HAP-1 (cell line): ENCODE data around the gene TRIM15.

Experiments
- DNase-seq, 2 experiments: peaks; one replicate each; pipeline ENCODE4 v3.0.0-alpha.2; 2016 to 2020; ENCODE audit warnings: low spot score in 2 of 2
- H3K27me3 ChIP-seq: fragments of 250-450 bp; sonication (Bioruptor Pico); 2 replicates; pipeline ENCODE4 v1.5.1; 2020; ENCODE audit warnings: low read depth, mild to moderate bottlenecking, moderate library complexity
- H3K36me3 ChIP-seq: fragments of 250-450 bp; sonication (Bioruptor Pico); replicated peaks from 2 replicates; pipeline ENCODE4 v1.5.1; 2020; ENCODE audit warnings: mild to moderate bottlenecking
- H3K4me1 ChIP-seq: fragments of 250-450 bp; sonication (Bioruptor Pico); 2 replicates; pipeline ENCODE4 v1.5.1; 2020; ENCODE audit warnings: mild to moderate bottlenecking
- H3K4me3 ChIP-seq: fragments of 250-450 bp; sonication (Bioruptor Pico); 2 replicates; pipeline ENCODE4 v1.5.1; 2020; ENCODE audit warnings: mild to moderate bottlenecking, moderate library complexity
- H3K9me3 ChIP-seq: fragments of 250-450 bp; sonication (Bioruptor Pico); 2 replicates; pipeline ENCODE4 v1.5.1; 2020; ENCODE audit warnings: mild to moderate bottlenecking, moderate library complexity
- in situ Hi-C: fragments of 300-500 bp; cut with MboI; formaldehyde crosslinking; loops from 3 replicates; pipeline ENCODE4 v1.14.3; 2020; ENCODE audit warnings: low sequenced_read_pairs, inconsistent platforms, mixed read lengths

TRIM15 gene

DNA sequence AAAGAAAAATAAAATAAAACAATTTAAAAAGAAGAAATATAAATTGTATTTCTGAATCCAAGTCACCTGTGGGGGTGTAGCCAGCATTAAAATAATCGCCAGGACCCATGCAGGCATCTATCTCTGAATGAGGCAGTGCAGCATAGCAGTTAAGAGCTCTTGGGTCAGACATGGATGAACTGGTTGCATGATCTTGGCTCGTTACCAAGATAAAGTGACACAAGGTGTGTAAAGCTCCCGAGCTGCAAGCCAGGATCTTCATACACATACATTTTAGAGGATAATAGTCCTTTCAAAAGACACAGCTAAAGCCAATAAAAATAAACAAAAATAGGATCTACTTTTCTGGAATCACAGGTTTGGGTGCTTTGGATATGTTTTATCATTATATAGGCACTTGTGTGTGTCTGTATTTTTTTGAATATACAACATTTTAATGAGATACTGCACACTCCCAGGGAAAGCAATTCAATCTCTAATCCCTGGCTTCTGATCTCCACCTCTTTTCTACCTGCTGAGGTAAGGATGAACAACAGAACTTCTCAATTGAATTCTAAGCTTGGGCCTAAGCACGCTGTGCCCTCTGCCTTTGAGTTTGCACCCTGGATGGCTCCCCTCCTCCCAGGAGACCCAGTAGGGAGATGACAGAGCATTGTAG, 11.2 kb upstream of the TRIM15 start:
- no peaks in the 10 kb centered on the region for H3K4me1 ChIP-seq
- H3K36me3 ChIP-seq = no peaks in the 10 kb centered on the region
- no peaks in the 10 kb centered on the region for H3K9me3 ChIP-seq
- H3K27me3 ChIP-seq = peaks cover 2% of the 10 kb centered on the region; the same call in 1 of the 2 replicates
- DNase-seq = no peak
- in situ Hi-C loops = no loop called here
- H3K4me3 ChIP-seq = no peak overlapping the region

DNA sequence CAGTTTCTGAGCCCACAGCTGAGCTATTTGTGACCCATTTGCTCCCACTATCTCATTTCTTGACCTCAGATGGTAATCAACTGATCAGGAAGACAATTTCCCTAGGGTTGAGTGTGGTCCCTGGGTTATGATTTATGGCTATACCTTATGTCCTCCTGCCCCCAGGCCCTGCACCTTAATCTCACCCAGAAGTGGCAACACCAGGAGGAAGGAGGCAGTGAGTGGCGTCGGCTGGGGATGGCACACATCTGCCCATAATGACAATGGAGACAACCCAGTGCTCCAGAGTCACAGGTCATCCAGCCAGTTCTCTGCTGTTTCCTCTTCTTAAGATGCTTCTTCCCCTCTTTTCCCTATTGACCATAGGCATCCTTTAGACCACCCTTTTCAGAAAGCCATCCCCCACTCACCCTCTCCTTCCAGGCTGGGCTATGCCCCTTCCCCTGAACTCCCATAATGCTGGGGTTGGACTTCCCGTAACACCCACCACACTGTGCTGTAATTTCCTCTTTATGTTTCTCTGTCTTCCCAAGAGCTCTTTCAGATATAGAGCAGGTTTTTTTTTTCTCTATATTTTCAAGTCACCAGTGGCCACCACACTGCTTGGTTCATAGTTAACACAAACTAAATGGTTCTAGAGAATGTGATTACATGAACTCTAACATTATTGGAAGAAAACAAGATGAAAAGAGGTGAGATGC, 10.3 kb upstream of the TRIM15 start:
- DNase-seq = no peak
- H3K4me3 ChIP-seq = no peak overlapping the region
- in situ Hi-C loops = no loop called here
- H3K9me3 ChIP-seq = no peaks in the 10 kb centered on the region
- H3K36me3 ChIP-seq = no peaks in the 10 kb centered on the region
- H3K4me1 ChIP-seq = no peaks in the 10 kb centered on the region
- peaks cover 2% of the 10 kb centered on the region; the same call in 1 of the 2 replicates for H3K27me3 ChIP-seq

DNA sequence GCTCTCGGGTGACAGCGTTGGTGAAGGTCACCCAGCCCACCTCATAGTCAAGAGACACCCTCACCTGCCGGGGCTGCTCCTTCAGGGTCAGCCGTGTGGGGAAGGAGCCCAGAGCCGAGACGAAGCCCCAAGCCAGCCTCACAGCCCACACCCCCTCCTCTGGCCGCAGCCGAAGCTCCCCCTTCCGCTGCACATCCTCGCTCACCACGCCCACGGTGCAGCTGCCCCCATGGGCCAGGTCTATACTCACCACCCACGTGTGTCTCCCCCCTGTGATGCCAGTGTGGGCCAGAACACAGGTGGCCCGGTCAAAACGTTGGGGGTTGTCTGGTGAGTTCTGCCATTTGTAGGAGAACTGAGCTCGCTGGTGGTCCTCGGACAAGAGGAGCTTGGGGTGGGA, 9.3 kb upstream of the TRIM15 start:
- in situ Hi-C loops = no loop called here
- Histone ChIP-seq H3K4me3 (no peak overlapping the region), H3K36me3 (no peaks in the 10 kb centered on the region), H3K4me1 (no peaks in the 10 kb centered on the region), H3K27me3 (peaks cover 10% of the 10 kb centered on the region), H3K9me3 (no peaks in the 10 kb centered on the region)
- no peak for DNase-seq

DNA sequence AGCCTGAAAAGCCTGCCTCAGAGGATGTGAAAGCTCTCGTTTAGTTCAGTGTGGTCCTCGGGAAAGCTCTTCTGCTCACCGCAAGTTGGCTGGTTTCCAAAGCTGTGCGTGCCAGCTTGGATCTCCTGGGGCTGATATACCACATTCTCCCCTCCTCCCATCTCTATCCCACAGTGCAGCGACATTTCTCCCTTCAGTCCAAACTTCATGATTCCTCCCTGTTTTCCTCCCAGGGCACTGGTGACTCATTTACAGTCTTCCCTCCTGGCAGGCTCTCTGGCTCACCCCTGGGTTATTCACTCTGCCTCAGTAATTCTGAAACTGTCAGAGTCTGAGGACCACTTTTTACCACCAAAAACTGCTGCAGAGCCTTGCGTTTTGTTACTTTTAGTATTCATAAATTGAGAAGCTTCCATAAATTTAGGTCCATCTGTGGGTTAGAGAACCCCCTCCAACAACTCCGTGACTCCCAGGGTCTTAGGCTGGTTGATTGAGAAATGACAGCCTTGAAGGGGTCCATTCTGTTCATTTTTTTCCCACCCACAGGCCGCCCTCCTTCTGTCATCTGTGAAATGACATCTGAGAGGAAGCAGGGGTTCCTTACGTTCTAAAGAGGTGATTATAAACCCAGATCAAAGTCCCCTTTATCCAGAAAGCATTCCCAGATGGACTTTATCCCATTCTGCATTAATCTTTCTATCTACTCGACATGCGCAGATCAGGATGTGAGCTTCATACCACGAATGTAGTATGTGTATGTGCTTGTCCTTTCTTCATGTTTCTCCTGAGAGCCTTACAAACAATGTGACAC, 8.4 kb upstream of the TRIM15 start:
- Histone ChIP-seq H3K4me3 (no peak overlapping the region), H3K4me1 (no peaks in the 10 kb centered on the region), H3K36me3 (no peaks in the 10 kb centered on the region), H3K27me3 (peaks cover 13% of the 10 kb centered on the region), H3K9me3 (no peaks in the 10 kb centered on the region)
- no peak for DNase-seq
- in situ Hi-C loops = no loop called here

DNA sequence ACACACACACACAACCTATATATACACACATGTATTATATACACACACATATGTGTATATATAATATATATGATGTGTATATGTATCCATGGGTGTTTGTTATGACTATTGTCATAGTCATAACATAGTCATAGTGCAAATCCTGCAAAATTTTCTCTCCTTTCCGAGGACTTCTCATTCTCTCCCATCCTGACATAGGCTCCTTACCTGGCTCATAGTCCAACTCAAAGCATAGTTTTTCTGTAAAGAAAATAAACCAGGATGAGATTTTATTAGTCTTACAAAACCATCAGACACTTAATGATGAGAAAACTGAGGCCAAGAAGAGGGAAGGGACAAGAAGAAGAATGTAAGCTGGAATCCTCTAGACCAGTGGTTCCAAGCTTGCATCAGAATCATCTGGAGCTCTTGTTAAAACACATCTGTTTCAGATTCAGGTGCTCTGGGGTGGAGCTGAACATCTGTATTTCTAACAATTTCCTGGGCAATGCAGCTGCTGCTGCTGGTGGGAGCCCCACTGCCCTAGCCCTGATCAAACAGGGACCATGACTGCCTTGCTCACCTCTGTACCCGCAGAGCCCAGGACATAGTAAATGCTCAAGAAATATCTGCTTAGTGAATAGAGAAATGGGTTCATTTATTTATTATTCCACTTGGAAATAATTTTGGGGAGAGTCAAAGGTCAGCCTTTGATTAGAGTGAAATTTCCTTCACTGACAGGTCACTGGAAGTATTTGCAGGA, 7.7 kb upstream of the TRIM15 start:
- Histone ChIP-seq H3K27me3 (peaks cover 13% of the 10 kb centered on the region), H3K4me1 (no peaks in the 10 kb centered on the region), H3K4me3 (no peak overlapping the region), H3K36me3 (no peaks in the 10 kb centered on the region), H3K9me3 (no peaks in the 10 kb centered on the region)
- in situ Hi-C loops = no loop called here
- DNase-seq = no peak

DNA sequence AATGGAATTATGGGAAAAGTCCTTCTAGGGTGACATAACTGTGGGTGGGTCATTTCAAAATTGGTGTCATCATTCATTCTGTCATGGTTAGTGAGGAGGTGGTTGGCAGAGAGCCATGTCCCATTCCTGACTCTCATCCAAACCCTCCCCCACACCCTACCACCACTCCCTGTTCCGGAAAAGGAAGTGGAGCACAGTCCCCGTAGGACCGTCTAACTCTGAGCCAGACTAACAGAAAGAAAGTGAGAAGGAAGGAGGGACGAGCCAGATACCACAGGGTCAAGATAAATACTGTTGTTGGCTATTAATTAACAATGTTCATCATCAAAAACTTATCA, 7.1 kb upstream of the TRIM15 start:
- H3K9me3 ChIP-seq = no peaks in the 10 kb centered on the region
- in situ Hi-C loops = no loop called here
- no peaks in the 10 kb centered on the region for H3K36me3 ChIP-seq
- H3K27me3 ChIP-seq = peaks cover 13% of the 10 kb centered on the region
- H3K4me3 ChIP-seq = no peak overlapping the region
- H3K4me1 ChIP-seq = no peaks in the 10 kb centered on the region
- no peak for DNase-seq

DNA sequence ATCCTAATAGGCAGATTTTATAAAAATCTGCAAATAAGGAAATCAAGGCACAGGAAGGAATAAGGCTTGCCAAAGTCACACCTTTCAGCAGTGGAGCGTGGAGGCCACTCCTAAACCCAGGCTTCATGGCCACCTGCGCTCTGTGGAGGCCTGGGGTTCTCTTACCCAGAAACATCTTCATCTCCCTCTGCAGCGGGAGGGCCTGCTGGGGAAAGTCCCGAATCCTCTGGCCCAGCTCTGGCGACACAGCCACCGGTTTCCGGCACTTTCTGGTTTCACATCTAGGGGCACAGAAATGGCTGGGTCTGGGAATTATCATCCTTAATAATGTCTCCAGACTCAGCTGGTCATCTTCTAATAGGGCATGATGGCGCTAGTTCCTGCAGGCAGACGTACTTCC, 6.6 kb upstream of the TRIM15 start:
- DNase-seq = no peak
- Histone ChIP-seq H3K36me3 (no peaks in the 10 kb centered on the region), H3K27me3 (peaks cover 13% of the 10 kb centered on the region), H3K4me1 (no peaks in the 10 kb centered on the region), H3K9me3 (no peaks in the 10 kb centered on the region), H3K4me3 (no peak overlapping the region)
- in situ Hi-C loops = no loop called here

DNA sequence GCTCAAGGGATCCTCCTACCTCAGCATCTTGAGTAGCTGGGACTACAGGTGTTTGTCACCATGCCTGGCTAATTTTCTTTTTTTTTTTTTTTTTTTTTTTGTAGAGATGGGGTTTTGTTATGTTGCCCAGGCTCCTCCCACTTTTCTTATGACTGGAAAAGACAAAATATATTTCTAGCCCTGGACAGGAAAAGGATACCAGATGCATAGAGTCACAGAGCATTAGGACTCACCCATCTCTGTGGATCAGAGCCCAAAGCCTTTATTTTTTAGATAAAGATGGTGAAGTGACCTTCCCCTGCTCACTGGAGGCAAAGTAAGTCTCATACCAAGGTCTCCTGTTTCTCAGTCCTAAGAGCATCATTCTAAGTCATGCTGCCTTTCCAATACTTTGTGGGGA, 5.8 kb upstream of the TRIM15 start:
- no peak for DNase-seq
- H3K27me3 ChIP-seq = peaks cover 13% of the 10 kb centered on the region
- H3K4me3 ChIP-seq = no peak overlapping the region
- H3K4me1 ChIP-seq = no peaks in the 10 kb centered on the region
- H3K9me3 ChIP-seq = no peaks in the 10 kb centered on the region
- no peaks in the 10 kb centered on the region for H3K36me3 ChIP-seq
- in situ Hi-C loops = no loop called here

DNA sequence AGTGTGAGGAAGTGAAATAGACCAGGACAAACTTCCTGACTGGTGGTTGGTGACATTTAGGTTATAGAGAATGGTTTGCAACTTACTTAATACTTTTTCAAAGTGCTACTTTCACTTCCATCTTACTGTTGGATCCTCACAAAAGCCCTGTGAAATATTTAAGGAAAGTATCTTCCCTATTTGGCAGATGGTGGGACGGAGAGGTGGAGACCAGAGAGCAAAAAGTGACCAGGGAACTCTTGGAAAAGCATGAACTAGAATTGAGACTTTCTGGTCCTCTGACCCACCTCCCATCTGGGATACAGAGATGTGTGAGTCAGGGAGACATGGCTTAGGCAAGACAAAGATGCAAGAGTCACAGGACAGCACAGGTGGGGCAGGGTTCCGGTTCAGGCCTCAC, 5.3 kb upstream of the TRIM15 start:
- Histone ChIP-seq H3K9me3 (no peaks in the 10 kb centered on the region), H3K27me3 (peaks cover 13% of the 10 kb centered on the region), H3K4me1 (no peaks in the 10 kb centered on the region), H3K36me3 (no peaks in the 10 kb centered on the region), H3K4me3 (no peak overlapping the region)
- in situ Hi-C loops = no loop called here
- DNase-seq = no peak

DNA sequence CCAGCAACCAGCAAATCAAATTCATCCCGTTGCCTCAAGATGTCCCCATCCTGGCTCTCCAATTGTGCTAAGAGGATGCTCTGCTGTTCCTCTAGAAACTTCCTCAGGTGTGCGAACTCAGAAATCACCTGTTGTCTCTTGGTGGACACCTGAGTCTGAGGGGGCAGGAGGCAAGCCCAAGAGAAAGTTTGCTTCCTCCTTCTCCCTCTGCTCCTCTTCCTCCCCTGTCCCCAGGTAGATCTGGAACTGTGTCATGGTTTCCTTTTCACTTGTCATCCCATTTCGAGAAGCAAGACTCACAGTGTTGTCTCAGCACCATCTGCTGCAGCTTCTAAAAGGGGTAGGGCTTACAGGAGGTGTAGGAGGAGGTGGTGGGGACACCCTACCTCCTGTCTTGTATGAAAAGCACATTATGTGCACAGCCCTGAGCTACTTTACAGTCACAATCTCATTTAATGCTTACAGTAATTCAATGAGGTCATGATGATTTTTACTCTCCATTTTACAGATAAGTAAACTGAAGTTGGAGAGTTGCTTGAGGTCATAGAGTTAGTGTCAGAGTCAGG, 4.8 kb upstream of the TRIM15 start:
- Histone ChIP-seq H3K27me3 (peaks cover 13% of the 10 kb centered on the region), H3K36me3 (no peaks in the 10 kb centered on the region), H3K4me1 (no peaks in the 10 kb centered on the region), H3K9me3 (no peaks in the 10 kb centered on the region), H3K4me3 (no peak overlapping the region)
- in situ Hi-C loops = no loop called here
- no peak for DNase-seq

DNA sequence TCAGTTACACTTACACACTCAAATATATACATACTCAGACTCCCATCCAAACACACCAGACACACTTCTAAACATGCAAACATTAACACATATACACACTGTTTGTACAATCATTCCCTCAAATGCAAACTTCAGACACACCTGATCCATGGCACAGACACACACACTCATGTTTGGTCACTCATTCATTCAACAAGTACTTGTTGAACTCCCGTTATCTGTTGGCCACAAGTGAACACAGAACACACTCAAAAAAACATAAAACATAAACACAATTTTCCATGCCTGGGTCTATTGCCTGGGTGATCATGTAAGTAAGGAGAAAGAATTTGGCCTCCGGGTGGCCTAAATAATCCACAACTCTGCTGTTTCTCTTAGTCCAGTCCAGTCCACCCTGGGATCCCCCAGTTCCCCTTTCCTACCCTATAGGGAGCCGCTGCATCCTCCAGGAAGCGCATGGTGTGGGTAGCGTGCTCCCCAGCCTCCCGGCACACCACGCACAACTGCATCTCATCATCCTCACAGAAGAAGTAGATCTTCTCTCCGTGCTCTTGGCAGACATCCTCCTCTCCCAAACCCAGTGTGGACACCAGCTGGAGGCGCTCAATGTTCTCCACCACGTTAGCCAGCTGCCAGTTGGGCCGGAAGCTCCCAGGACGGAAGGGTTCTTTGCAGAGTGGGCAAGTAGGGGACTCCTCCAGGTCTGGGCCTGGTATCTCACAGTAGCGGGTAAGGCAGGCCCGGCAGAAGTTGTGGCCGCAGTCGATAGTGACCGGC, 3.1 kb upstream of the TRIM15 start:
- Histone ChIP-seq H3K4me3 (no peak overlapping the region), H3K27me3 (peaks cover 10% of the 10 kb centered on the region), H3K4me1 (no peaks in the 10 kb centered on the region), H3K9me3 (no peaks in the 10 kb centered on the region), H3K36me3 (no peaks in the 10 kb centered on the region)
- in situ Hi-C loops = loop anchor here (10.0 kb wide), 1 partner anchor 315 kb away; no protein-coding TSS in a partner anchor
- DNase-seq = no peak

DNA sequence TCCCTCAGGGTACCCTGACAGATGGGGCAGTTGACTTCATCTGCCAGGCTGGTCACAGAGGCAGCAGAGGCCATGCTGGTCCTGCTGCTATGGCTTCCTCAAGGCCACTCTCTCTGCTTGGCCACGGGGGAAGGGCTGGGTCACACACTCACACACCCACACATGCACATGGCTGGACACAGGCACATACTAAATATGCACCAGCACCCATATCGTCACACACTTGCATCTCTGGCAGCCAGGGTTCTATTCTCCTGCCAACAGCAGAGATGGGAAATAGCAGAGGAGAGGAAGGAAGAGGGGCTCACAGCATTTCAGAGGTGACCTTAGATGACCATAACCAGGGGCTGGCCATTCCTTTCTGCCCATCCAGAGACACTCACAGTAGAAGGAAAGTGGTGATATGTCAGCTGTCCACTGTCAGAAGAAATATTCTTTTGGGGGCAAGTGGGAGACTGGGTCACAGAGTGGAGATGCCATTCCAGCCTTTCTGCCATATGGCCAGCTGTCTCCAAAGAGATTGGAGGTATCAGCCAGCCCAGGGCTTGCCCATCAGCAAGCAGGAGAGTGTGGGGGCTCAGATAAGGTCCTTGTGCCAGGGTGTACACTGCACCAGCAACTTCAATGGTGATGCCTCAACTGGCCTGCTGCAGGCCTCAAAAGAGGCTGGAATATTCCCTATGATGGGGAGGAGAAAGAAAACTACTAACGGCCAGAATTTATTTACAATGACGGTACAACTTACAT, 2.4 kb upstream of the TRIM15 start, which contains the start of gene TRIM10:
Gene TRIM10 (minus strand): TSS at position 427 of the 747 bp plus-strand sequence. CDS start 353 bp downstream, at position 74.
- Histone ChIP-seq H3K9me3 (no peaks in the 10 kb centered on the region), H3K36me3 (no peaks in the 10 kb centered on the region), H3K27me3 (peaks cover 13% of the 10 kb centered on the region), H3K4me1 (no peaks in the 10 kb centered on the region), H3K4me3 (no peak within 1 kb of the TSS)
- in situ Hi-C loops = loop anchor here (10.0 kb wide), 1 partner anchor 316 kb away; no protein-coding TSS in a partner anchor
- no peak for DNase-seq
